Heart left ventricle (tissue), 13 donors: ENCODE data around the gene CCR9.

Experiments
- CTCF ChIP-seq, 12 donors: fragments of 200-600 bp; sonication (generic) in 4 of 12; IDR thresholded peaks; one replicate each; pipeline versions ENCODE4 v1.5.0 to v1.8.0; 2018 to 2022; ENCODE audit warnings: antibody characterized with exemption in 12 of 12, mild to moderate bottlenecking in 5 of 12
- POLR2A ChIP-seq, 2 donors: fragments of 450-650 bp; IDR thresholded peaks; one replicate each; pipeline ENCODE4 v1.6.1; 2017; ENCODE audit warnings: antibody characterized with exemption in 2 of 2, mild to moderate bottlenecking in 2 of 2, moderate library complexity in 2 of 2
- donor health status: ischemic (EF 13 %, LVEDD 7.1; RV severe dilation, severe dysfunction).
- donor health status: DM: no; HTN: yes; CAD: no.
- donor health status: DM: no; HTN: no; CAD: no.
- donor health status: ischemic (EF 25% LVEDD 6.9; RV normal size, moderate dysfunction).
- donor health status: ischemic (EF 25% LVEDD 5.7; RV mildly dilated, moderate dysfunction).
- donor health status: ischemic (EF 35%, LVEDD 5.7; RV mildly dilated, moderate dysfunction).
- donor health status: nonischemic (EF 11% LVEDD 7.7; RV severe dilation, severe dysfunction).
- donor health status: DM: yes; HTN: yes; CAD: no.
- donor health status: PGD.
- donor health status: ischemic (EF 29% LVEDD 5.4; RV normal size, mild dysfunction).
- donor health status: nonischemic (EF 23%, LVEDD 6.1; RV moderate dilation, normal function).

GRCh38 chr3:45950131-45950530 lies 63.8 kb downstream of the CCR9 start:
- no peak for TF ChIP-seq CTCF (IDR thresholded peaks at IDR 0.05)
- TF ChIP-seq POLR2A (IDR thresholded peaks at IDR 0.05): no peak
